ENCODE results near the gene PRKCE.

DNA sequence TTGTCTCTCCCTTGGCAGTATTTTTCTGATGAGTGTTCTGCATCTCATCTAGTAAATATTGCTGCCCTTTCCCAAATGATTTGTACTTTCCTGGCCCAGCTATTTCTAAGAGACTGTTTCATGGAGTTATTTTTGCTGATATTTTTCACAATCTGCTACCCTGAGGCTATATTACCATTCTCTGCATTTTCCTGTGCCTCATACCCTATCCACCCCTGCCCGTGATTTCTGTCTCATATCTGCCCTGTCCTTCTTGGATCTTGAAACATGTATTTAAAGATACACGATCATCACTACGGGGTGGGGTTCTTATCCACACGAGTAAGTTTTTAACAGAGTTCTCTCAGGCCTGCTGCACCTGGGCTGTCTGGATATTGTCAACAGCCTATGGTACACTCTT is 556.1 kb downstream of the PRKCE start:
- TF ChIP-seq CTCF (IDR thresholded peaks at IDR 0.05) (no peak), POLR2A (IDR thresholded peaks at IDR 0.05) (no peak)

Data from sigmoid colon (tissue), 3 donors.